Natural killer cell treated with Interleukin-12 subunit alpha and Interleukin-12 subunit beta and Interleukin-15 and Interleukin-18, amount 100 ng/mL, for 72 hours (primary cell): ENCODE measurements around the gene FER. TPM values are rescaled to one million over a fixed set of nuclear protein-coding genes. Genes with fewer than 3 reads are reported as not detected.
"Not testable (repeated sequence)": the region's sequence is repeated elsewhere in the genome, so short reads cannot be mapped to it uniquely, and the experiment has no call there.

Source experiments
- ATAC-seq, 2 donors: fragments of 150-1000 bp; cut with Tn5 transposase in 1 of 2; sonication (Bioruptor Pico), chemical (Tn5 transposase) in 1 of 2; 2 replicates each; pipeline ENCODE4 v1.10.0; 2021
- DNase-seq: peaks from one replicate; pipeline ENCODE4 v3.0.0; 2022; ENCODE audit warnings: low spot score
- H3K27ac Mint-ChIP-seq, 2 donors: 1 replicate in 1 of 2; 2 replicates in 1 of 2; pipeline ENCODE4 v1.8.0; 2022; ENCODE audit warnings: mixed read lengths in 2 of 2, mild to moderate bottlenecking in 1 of 2, moderate library complexity in 1 of 2
- H3K27me3 Mint-ChIP-seq, 2 donors: 1 replicate in 1 of 2; 2 replicates in 1 of 2; pipeline ENCODE4 v1.8.0; 2022; ENCODE audit warnings: mixed read lengths in 2 of 2
- H3K36me3 Mint-ChIP-seq: one replicate; pipeline ENCODE4 v1.8.0; 2022; ENCODE audit warnings: mixed read lengths
- H3K4me1 Mint-ChIP-seq, 2 donors: 1 replicate in 1 of 2; 2 replicates in 1 of 2; pipeline ENCODE4 v1.8.0; 2022; ENCODE audit warnings: low read depth in 2 of 2, mixed read lengths in 2 of 2, mild to moderate bottlenecking in 1 of 2
- H3K4me3 Mint-ChIP-seq: one replicate; pipeline ENCODE4 v1.8.0; 2022; ENCODE audit warnings: mixed read lengths
- H3K9me3 Mint-ChIP-seq: 2 replicates; pipeline ENCODE4 v1.8.0; 2022; ENCODE audit warnings: mixed read lengths
- total RNA-seq, 2 donors: library from RNA; stranded (reverse); gene quantifications; one replicate each; pipeline ENCODE4 v1.2.3, GENCODE V29; 2022

Gene FER
- total RNA-seq, 2 donors from 2014 or later = 13.4 to 22.1 TPM

- H3K36me3 Mint-ChIP-seq, H3K9me3 Mint-ChIP-seq, ATAC-seq, DNase-seq, H3K4me1 Mint-ChIP-seq, H3K27me3 Mint-ChIP-seq, H3K27ac Mint-ChIP-seq, H3K4me3 Mint-ChIP-seq: not testable (repeated sequence)
These were observed 46.7 kb downstream of the FER start for GRCh38 chr5:108794349-108794748.

GRCh38 chr5:108797396-108797795 is 49.7 kb downstream of the FER start:
- Mint-ChIP-seq H3K9me3 (no peaks in the 10 kb centered on the region), H3K27ac (no peak overlapping the region), H3K4me3 (no peak overlapping the region), H3K36me3 (peaks cover 5% of the 10 kb centered on the region), H3K4me1 (peaks cover 0 to 15% of the 10 kb centered on the region in 2 donors), H3K27me3 (no peaks in the 10 kb centered on the region)
- ATAC-seq (no peak), DNase-seq (no peak)

GRCh38 chr5:108797986-108798385 is 50.3 kb downstream of the FER start:
- Mint-ChIP-seq H3K4me1 (peaks cover 0 to 15% of the 10 kb centered on the region in 2 donors), H3K4me3 (no peak overlapping the region), H3K9me3 (no peaks in the 10 kb centered on the region), H3K36me3 (peaks cover 11% of the 10 kb centered on the region), H3K27ac (no peak overlapping the region), H3K27me3 (no peaks in the 10 kb centered on the region)
- ATAC-seq (no peak), DNase-seq (no peak)

- H3K4me1 Mint-ChIP-seq = peaks cover 0 to 15% of the 10 kb centered on the region in 2 donors
- peaks cover 18% of the 10 kb centered on the region for H3K36me3 Mint-ChIP-seq
- no peak for ATAC-seq
- H3K27ac Mint-ChIP-seq = peak overlapping the region in 1 of 2 donors; percentile 35
- no peak overlapping the region for H3K4me3 Mint-ChIP-seq
- DNase-seq = no peak
- no peaks in the 10 kb centered on the region for H3K9me3 Mint-ChIP-seq
- H3K27me3 Mint-ChIP-seq = no peaks in the 10 kb centered on the region
These were observed 51.0 kb downstream of the FER start for GRCh38 chr5:108798513-108799265.

GRCh38 chr5:108801301-108801700 is 53.6 kb downstream of the FER start:
- H3K36me3 Mint-ChIP-seq = peaks cover 31% of the 10 kb centered on the region
- H3K9me3 Mint-ChIP-seq = peaks cover 10% of the 10 kb centered on the region
- ATAC-seq (no peak), DNase-seq (no peak)
- no peak overlapping the region for H3K4me3 Mint-ChIP-seq
- H3K27ac Mint-ChIP-seq = peak overlapping the region in 1 of 2 donors; percentile 52
- H3K4me1 Mint-ChIP-seq = peaks cover 0 to 12% of the 10 kb centered on the region in 2 donors
- H3K27me3 Mint-ChIP-seq = no peaks in the 10 kb centered on the region

GRCh38 chr5:108801776-108802175 is 54.1 kb downstream of the FER start:
- Mint-ChIP-seq H3K27me3 (no peaks in the 10 kb centered on the region), H3K4me3 (no peak overlapping the region), H3K4me1 (peaks cover 0 to 12% of the 10 kb centered on the region in 2 donors), H3K36me3 (peaks cover 35% of the 10 kb centered on the region), H3K27ac (peak overlapping the region in 1 of 2 donors; percentile 52), H3K9me3 (peaks cover 10% of the 10 kb centered on the region)
- ATAC-seq (peak; percentile 63 to 77), DNase-seq (no peak)

GRCh38 chr5:108810717-108811116 is 63.0 kb downstream of the FER start:
- Mint-ChIP-seq H3K27ac (no peak overlapping the region), H3K4me3 (no peak overlapping the region), H3K4me1 (no peaks in the 10 kb centered on the region), H3K9me3 (peaks cover 13% of the 10 kb centered on the region), H3K36me3 (peaks cover 14% of the 10 kb centered on the region), H3K27me3 (no peaks in the 10 kb centered on the region)
- DNase-seq = no peak
- no peak for ATAC-seq

GRCh38 chr5:108813673-108814072 is 66.0 kb downstream of the FER start:
- no peak overlapping the region for H3K4me3 Mint-ChIP-seq
- H3K27ac Mint-ChIP-seq = no peak overlapping the region
- no peaks in the 10 kb centered on the region for H3K4me1 Mint-ChIP-seq
- ATAC-seq (no peak), DNase-seq (no peak)
- no peaks in the 10 kb centered on the region for H3K27me3 Mint-ChIP-seq
- H3K9me3 Mint-ChIP-seq = peaks cover 3% of the 10 kb centered on the region
- H3K36me3 Mint-ChIP-seq = no peaks in the 10 kb centered on the region

GRCh38 chr5:108814551-108814950 is 66.9 kb downstream of the FER start:
- no peaks in the 10 kb centered on the region for H3K27me3 Mint-ChIP-seq
- DNase-seq (no peak), ATAC-seq (no peak)
- H3K4me3 Mint-ChIP-seq = no peak overlapping the region
- H3K27ac Mint-ChIP-seq = no peak overlapping the region
- H3K36me3 Mint-ChIP-seq = no peaks in the 10 kb centered on the region
- H3K4me1 Mint-ChIP-seq = no peaks in the 10 kb centered on the region
- H3K9me3 Mint-ChIP-seq = peaks cover 3% of the 10 kb centered on the region

- no peak for DNase-seq
- peak overlapping the region; percentile 14 for H3K4me3 Mint-ChIP-seq
These were observed 71.0 kb downstream of the FER start for GRCh38 chr5:108818613-108819272.

GRCh38 chr5:108820983-108821382 is 73.3 kb downstream of the FER start:
- H3K4me1 Mint-ChIP-seq = peaks cover 5% of the 10 kb centered on the region in 2 donors
- H3K27me3 Mint-ChIP-seq = no peaks in the 10 kb centered on the region
- no peak for DNase-seq
- no peak for ATAC-seq
- no peak overlapping the region for H3K27ac Mint-ChIP-seq
- peaks cover 3% of the 10 kb centered on the region for H3K9me3 Mint-ChIP-seq
- H3K36me3 Mint-ChIP-seq = no peaks in the 10 kb centered on the region
- no peak overlapping the region for H3K4me3 Mint-ChIP-seq

More at GRCh38 chr5:108818613-108819272, 71.0 kb downstream of the FER start:
- Mint-ChIP-seq H3K27me3 (no peaks in the 10 kb centered on the region), H3K9me3 (peaks cover 3% of the 10 kb centered on the region), H3K4me1 (no peaks in the 10 kb centered on the region), H3K36me3 (no peaks in the 10 kb centered on the region), H3K27ac (no peak overlapping the region)
- ATAC-seq = peak; percentile 74 to 91

GRCh38 chr5:108822211-108822947 is 74.7 kb downstream of the FER start:
- H3K36me3 Mint-ChIP-seq = no peaks in the 10 kb centered on the region
- no peak overlapping the region for H3K4me3 Mint-ChIP-seq
- DNase-seq (no peak), ATAC-seq (no peak)
- H3K4me1 Mint-ChIP-seq = peaks cover 5% of the 10 kb centered on the region in 2 donors
- H3K27me3 Mint-ChIP-seq = no peaks in the 10 kb centered on the region
- H3K9me3 Mint-ChIP-seq = peaks cover 3% of the 10 kb centered on the region
- H3K27ac Mint-ChIP-seq = no peak overlapping the region

- Mint-ChIP-seq H3K36me3 (no peaks in the 10 kb centered on the region), H3K27me3 (no peaks in the 10 kb centered on the region), H3K9me3 (no peaks in the 10 kb centered on the region), H3K27ac (no peak overlapping the region), H3K4me1 (peaks cover 5 to 10% of the 10 kb centered on the region in 2 donors), H3K4me3 (no peak overlapping the region)
- no peak for DNase-seq
- ATAC-seq = no peak
These were observed 79.4 kb downstream of the FER start for GRCh38 chr5:108827131-108827530.
